Liver (tissue), 9 donors: Measurements from ENCODE around the gene PTH1R. TPM values are rescaled to one million over a fixed set of nuclear protein-coding genes. Genes with fewer than 3 reads are reported as not detected.

Source experiments
- DNase-seq: peaks from one replicate; pipeline ENCODE4 v3.0.0-alpha.2; 2017; ENCODE audit warnings: low spot score
- H3K27ac ChIP-seq, 2 donors: one replicate each; pipeline ENCODE4 v1.7.0; 2013; ENCODE audit warnings: inconsistent platforms in 2 of 2, low read length in 2 of 2, control low read depth in 1 of 2, low read depth in 1 of 2, mild to moderate bottlenecking in 1 of 2
- H3K27me3 ChIP-seq, 4 donors: one replicate each; pipeline versions ENCODE4 v1.6.1 to v1.7.0; 2013; ENCODE audit warnings: low read length in 3 of 4, inconsistent platforms in 1 of 4, mild to moderate bottlenecking in 1 of 4, moderate library complexity in 1 of 4; ENCODE audit not compliant: control insufficient read depth in 4 of 4, insufficient read depth in 4 of 4
- H3K36me3 ChIP-seq, 4 donors: one replicate each; pipeline versions ENCODE4 v1.6.1 to v1.7.0; 2013; ENCODE audit warnings: low read length in 3 of 4, mild to moderate bottlenecking in 3 of 4, low read depth in 1 of 4, moderate library complexity in 1 of 4; ENCODE audit not compliant: control insufficient read depth in 4 of 4, insufficient read depth in 3 of 4
- H3K4me1 ChIP-seq, 4 donors: one replicate each; pipeline versions ENCODE4 v1.6.1 to v1.7.0; 2013; ENCODE audit warnings: low read length in 3 of 4, mild to moderate bottlenecking in 3 of 4, moderate library complexity in 1 of 4; ENCODE audit not compliant: control insufficient read depth in 4 of 4, insufficient read depth in 4 of 4
- H3K4me3 ChIP-seq, 3 donors: one replicate each; pipeline versions ENCODE4 v1.6.1 to v1.7.0; 2013; ENCODE audit warnings: low read length in 3 of 3, control low read depth in 1 of 3, low read depth in 1 of 3, mild to moderate bottlenecking in 1 of 3
- H3K9ac ChIP-seq, 2 donors: one replicate each; pipeline ENCODE4 v1.7.0; 2013; ENCODE audit warnings: low read length in 2 of 2, mild to moderate bottlenecking in 2 of 2, moderate library complexity in 2 of 2, control low read depth in 1 of 2, low read depth in 1 of 2
- H3K9me3 ChIP-seq, 4 donors: one replicate each; pipeline versions ENCODE4 v1.6.1 to v1.7.0; 2013; ENCODE audit warnings: low read length in 3 of 4; ENCODE audit not compliant: control insufficient read depth in 4 of 4
- EGR1 ChIP-seq, 2 donors: IDR thresholded peaks; 2 replicates each; pipeline ENCODE4 v1.6.1; 2016 to 2018; ENCODE audit warnings: antibody characterized with exemption in 2 of 2, low read depth in 2 of 2
- FOXA2 ChIP-seq: IDR thresholded peaks from 2 replicates; pipeline ENCODE4 v1.6.1; 2016; ENCODE audit warnings: antibody characterized with exemption
- GABPA ChIP-seq, 2 donors: IDR thresholded peaks in 1 of 2; conservative IDR thresholded peaks in 1 of 2; 2 replicates each; pipeline ENCODE4 v1.6.1; 2016; ENCODE audit warnings: antibody characterized with exemption in 2 of 2, mild to moderate bottlenecking in 1 of 2, moderate library complexity in 1 of 2
- HNF4A ChIP-seq, 2 donors: conservative IDR thresholded peaks; 2 replicates each; pipeline ENCODE4 v1.6.1; 2016; ENCODE audit warnings: antibody characterized with exemption in 2 of 2, mild to moderate bottlenecking in 2 of 2
- HNF4G ChIP-seq: IDR thresholded peaks from 2 replicates; pipeline ENCODE4 v1.6.1; 2016; ENCODE audit warnings: antibody characterized with exemption
- NR2F2 ChIP-seq: IDR thresholded peaks from 2 replicates; pipeline ENCODE4 v1.6.1; 2016; ENCODE audit warnings: antibody characterized with exemption
- RAD21 ChIP-seq, 2 donors: IDR thresholded peaks; 2 replicates each; pipeline ENCODE4 v1.6.1; 2016; ENCODE audit warnings: antibody characterized with exemption in 2 of 2, mild to moderate bottlenecking in 2 of 2
- RXRA ChIP-seq, 2 donors: IDR thresholded peaks; 2 replicates each; pipeline ENCODE4 v1.6.1; 2017 to 2018; ENCODE audit warnings: antibody characterized with exemption in 2 of 2, mild to moderate bottlenecking in 1 of 2
- SP1 ChIP-seq: IDR thresholded peaks from 2 replicates; pipeline ENCODE4 v1.6.1; 2018; ENCODE audit warnings: antibody characterized with exemption, mild to moderate bottlenecking
- TAF1 ChIP-seq: conservative IDR thresholded peaks from 2 replicates; pipeline ENCODE4 v1.6.1; 2016; ENCODE audit warnings: antibody characterized with exemption, mild to moderate bottlenecking
- YY1 ChIP-seq: IDR thresholded peaks from 2 replicates; pipeline ENCODE4 v1.6.1; 2016; ENCODE audit warnings: antibody characterized with exemption, mild to moderate bottlenecking
- WGBS: extraction: QIAGEN DNeasy Blood & Tissue Kit; methylation state at CpG from one replicate; pipeline ENCODE4 v1.1.7; 2013; 5-methylcytosine and 5-hydroxymethylcytosine counted together
- polyA plus RNA-seq, 2 donors: library from polyadenylated mRNA; stranded (reverse) in 1 of 2; unstranded in 1 of 2; fragments of 200-250 nt in 1 of 2; fragments of >200 nt in 1 of 2; fragmentation: Nextera tagmentation in 1 of 2; extraction: Ambion mirVana in 1 of 2; gene quantifications; one replicate each; pipeline versions ENCODE4 v1.2.1 to v1.2.3, GENCODE V29; 2013 to 2015
- total RNA-seq, 2 donors: library from RNA; depleted of rRNA; stranded (reverse); fragments of >200 nt; gene quantifications; one replicate each; pipeline ENCODE4 v1.2.3, GENCODE V29; 2014
- TF ChIP-seq, protein P1 (sequence below): IDR thresholded peaks from 2 replicates; pipeline ENCODE4 v1.6.1; 2016; ENCODE audit warnings: antibody characterized with exemption
- TF ChIP-seq, protein P2 (sequence below): IDR thresholded peaks from 2 replicates; pipeline ENCODE4 v1.6.1; 2016; ENCODE audit warnings: antibody characterized with exemption, mild to moderate bottlenecking
- TF ChIP-seq, protein P3 (sequence below): IDR thresholded peaks from 2 replicates; pipeline ENCODE4 v1.6.1; 2016; ENCODE audit warnings: antibody characterized with exemption
- TF ChIP-seq, protein P4 (sequence below): fragments of 150-350 bp; IDR thresholded peaks from 2 replicates; pipeline ENCODE4 v1.5.1; 2017; ENCODE audit warnings: improper control_type of control experiment, low read depth, low read length; ENCODE audit not compliant: missing input control
- donor health status: healthy.
- donor health status: healthy.
- donor health status: healthy.
- donor health status: healthy.
- donor health status: healthy.

PTH1R gene
- total and polyA plus RNA-seq, 4 donors, result 7.2 to 28.4 (median 23.6) TPM

DNA sequence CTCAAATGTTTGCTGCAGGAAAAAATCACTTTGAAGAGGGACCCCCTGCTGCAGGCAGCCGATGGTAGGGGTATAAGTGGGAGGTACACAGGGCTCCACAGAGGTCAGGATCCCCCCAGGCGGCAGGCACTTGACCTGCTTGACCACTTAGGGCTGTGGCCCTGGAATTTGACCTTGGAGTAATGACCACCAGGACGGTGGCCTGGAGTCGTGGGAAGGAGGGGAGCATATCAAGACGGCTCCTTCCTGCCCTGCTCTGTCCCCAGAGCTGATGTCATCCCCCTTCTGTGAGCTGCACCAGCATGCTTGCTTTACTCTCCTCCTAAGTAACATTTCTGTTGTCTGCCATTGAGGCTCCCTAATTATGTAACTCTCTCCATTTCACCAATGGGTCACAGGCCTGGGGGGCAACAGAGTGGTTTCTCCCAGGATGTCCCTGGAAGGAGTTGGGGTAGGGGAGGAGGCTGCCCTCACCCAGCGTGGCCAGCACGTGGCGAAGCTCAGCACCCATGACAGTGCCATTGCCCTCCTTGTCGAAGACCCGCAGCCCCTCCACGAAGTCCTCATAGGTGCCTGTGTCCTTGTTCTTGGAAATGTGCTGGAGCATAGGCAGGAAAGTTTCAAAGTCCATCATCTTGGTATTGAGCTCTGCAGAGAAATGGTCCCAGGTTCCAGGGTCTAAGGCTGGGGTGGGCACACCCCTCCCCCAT, 18.4 kb upstream of the PTH1R start:
- Histone ChIP-seq H3K4me1 (peaks cover 0 to 5% (median 3%) of the 10 kb centered on the region in 4 donors), H3K27ac (no peak overlapping the region), H3K36me3 (no peaks in the 10 kb centered on the region), H3K9me3 (no peaks in the 10 kb centered on the region), H3K9ac (no peak overlapping the region), H3K4me3 (no peak overlapping the region), H3K27me3 (no peaks in the 10 kb centered on the region)
- DNase-seq, result no peak
- WGBS, result 82% methylated on average over 11 of the region's 11 CpGs
- TF ChIP-seq HNF4A (conservative IDR thresholded peaks at IDR 0.05), result no peak
- TF ChIP-seq NR2F2, result peak; percentile 93
- peak; percentile 85 to 89 for TF ChIP-seq RXRA (IDR thresholded peaks at IDR 0.05)
- no peak for TF ChIP-seq HNF4G

DNA sequence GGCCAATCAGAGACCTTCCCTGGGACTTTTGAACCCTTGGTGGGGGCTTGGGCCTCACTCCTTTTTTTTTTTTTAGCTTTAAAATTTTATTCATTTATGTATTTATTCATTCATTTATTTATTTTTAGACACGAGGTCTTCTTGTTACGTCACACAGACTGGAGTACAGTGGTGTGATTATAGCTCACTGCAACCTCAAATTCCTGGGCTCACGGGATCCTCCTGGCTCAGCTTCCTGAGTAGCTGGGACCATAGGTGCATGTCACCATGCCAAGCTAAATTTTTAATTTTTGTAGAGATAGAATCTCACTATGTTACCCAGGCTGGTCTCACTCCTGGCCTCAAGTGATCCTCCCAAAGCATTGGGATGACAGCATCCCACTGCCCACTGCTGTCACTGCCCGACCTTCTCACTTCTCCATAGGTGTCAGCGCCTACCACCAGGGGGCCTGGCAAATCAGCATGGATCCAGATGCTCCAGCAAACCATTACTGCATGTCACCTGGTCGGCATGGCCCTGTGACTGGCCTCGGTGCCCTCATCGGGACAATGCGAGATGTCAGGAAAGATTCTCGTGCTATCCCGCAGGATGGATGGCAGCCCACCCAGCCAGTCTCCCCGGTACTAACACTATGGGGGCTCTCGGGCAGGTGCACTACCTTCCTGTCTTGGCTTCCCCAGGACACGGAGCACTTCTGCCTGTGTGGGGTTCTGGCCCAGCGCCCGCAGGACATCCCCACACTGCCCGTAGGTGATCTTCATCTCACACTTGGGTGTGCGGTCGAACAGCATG, 17.3 kb upstream of the PTH1R start:
- WGBS, result 90% methylated on average over 19 of the region's 19 CpGs
- no peak overlapping the region for H3K9ac ChIP-seq

DNA sequence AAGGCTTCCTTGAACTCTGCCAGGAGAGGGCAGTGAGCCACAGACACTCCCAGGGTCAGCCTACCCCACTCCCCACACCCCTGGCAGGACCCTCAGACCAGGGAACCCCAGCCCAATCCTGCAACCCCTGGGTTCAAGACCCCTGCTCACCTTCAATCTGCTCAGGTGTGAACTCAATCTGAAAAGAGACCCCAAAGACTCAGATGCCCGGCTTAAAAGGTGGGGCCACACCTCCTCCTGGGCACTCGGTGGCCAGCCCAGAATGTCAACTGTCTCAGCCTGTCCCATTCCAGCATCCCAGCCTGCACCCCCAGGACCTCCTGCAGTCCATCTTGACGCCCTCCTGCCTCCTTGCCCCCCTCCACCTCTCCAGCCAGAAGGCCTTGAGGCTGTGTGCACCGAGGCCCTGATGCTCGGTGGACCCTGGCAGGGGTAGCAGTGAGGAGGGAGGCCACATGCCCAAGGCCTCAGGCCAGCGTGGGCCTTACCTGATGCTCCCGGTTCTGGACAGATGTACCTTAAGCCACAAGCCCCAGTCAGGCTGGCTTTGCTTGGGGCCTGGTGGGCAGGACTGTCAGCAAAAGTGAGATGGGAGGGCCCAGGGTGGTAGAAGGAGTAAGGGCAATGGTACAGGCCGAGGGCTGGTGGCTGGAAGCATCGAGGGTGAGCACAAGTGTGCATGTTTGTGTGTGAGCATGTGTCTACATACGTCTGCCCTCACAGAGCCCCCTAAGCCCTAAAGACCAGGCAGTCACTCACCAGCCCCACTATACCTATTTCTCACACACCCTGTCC, 16.5 kb upstream of the PTH1R start:
- H3K27me3 ChIP-seq, result no peaks in the 10 kb centered on the region
- DNase-seq, result no peak
- H3K36me3 ChIP-seq, result no peaks in the 10 kb centered on the region
- no peak overlapping the region for H3K9ac ChIP-seq
- peaks cover 0 to 5% (median 3%) of the 10 kb centered on the region in 4 donors for H3K4me1 ChIP-seq
- H3K4me3 ChIP-seq, result no peak overlapping the region
- WGBS, result 95% methylated on average over 10 of the region's 10 CpGs
- no peak overlapping the region for H3K27ac ChIP-seq
- no peaks in the 10 kb centered on the region for H3K9me3 ChIP-seq
- TF ChIP-seq TAF1 (no peak), SP1 (no peak), FOXA2 (no peak), NR2F2 (no peak), GABPA (IDR thresholded peaks at IDR 0.05 in 1 of 2, conservative IDR thresholded peaks at IDR 0.05 in 1 of 2) (no peak), YY1 (no peak)
- TF ChIP-seq, protein P1, sequence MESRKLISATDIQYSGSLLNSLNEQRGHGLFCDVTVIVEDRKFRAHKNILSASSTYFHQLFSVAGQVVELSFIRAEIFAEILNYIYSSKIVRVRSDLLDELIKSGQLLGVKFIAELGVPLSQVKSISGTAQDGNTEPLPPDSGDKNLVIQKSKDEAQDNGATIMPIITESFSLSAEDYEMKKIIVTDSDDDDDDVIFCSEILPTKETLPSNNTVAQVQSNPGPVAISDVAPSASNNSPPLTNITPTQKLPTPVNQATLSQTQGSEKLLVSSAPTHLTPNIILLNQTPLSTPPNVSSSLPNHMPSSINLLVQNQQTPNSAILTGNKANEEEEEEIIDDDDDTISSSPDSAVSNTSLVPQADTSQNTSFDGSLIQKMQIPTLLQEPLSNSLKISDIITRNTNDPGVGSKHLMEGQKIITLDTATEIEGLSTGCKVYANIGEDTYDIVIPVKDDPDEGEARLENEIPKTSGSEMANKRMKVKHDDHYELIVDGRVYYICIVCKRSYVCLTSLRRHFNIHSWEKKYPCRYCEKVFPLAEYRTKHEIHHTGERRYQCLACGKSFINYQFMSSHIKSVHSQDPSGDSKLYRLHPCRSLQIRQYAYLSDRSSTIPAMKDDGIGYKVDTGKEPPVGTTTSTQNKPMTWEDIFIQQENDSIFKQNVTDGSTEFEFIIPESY, result no peak
- TF ChIP-seq, protein P2, sequence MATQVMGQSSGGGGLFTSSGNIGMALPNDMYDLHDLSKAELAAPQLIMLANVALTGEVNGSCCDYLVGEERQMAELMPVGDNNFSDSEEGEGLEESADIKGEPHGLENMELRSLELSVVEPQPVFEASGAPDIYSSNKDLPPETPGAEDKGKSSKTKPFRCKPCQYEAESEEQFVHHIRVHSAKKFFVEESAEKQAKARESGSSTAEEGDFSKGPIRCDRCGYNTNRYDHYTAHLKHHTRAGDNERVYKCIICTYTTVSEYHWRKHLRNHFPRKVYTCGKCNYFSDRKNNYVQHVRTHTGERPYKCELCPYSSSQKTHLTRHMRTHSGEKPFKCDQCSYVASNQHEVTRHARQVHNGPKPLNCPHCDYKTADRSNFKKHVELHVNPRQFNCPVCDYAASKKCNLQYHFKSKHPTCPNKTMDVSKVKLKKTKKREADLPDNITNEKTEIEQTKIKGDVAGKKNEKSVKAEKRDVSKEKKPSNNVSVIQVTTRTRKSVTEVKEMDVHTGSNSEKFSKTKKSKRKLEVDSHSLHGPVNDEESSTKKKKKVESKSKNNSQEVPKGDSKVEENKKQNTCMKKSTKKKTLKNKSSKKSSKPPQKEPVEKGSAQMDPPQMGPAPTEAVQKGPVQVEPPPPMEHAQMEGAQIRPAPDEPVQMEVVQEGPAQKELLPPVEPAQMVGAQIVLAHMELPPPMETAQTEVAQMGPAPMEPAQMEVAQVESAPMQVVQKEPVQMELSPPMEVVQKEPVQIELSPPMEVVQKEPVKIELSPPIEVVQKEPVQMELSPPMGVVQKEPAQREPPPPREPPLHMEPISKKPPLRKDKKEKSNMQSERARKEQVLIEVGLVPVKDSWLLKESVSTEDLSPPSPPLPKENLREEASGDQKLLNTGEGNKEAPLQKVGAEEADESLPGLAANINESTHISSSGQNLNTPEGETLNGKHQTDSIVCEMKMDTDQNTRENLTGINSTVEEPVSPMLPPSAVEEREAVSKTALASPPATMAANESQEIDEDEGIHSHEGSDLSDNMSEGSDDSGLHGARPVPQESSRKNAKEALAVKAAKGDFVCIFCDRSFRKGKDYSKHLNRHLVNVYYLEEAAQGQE, result no peak
- TF ChIP-seq, protein P3, sequence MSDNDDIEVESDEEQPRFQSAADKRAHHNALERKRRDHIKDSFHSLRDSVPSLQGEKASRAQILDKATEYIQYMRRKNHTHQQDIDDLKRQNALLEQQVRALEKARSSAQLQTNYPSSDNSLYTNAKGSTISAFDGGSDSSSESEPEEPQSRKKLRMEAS, result no peak

More for the DNA sequence above, 17.3 kb upstream of the PTH1R start:
- DNase-seq, result no peak
- TF ChIP-seq RXRA (IDR thresholded peaks at IDR 0.05) (no peak), EGR1 (IDR thresholded peaks at IDR 0.05; ENCODE audit: low read depth in 2 of 2) (no peak), RAD21 (IDR thresholded peaks at IDR 0.05) (peak in 1 of 2 donors; percentile 57), HNF4A (conservative IDR thresholded peaks at IDR 0.05) (no peak)
- TF ChIP-seq, protein P4, sequence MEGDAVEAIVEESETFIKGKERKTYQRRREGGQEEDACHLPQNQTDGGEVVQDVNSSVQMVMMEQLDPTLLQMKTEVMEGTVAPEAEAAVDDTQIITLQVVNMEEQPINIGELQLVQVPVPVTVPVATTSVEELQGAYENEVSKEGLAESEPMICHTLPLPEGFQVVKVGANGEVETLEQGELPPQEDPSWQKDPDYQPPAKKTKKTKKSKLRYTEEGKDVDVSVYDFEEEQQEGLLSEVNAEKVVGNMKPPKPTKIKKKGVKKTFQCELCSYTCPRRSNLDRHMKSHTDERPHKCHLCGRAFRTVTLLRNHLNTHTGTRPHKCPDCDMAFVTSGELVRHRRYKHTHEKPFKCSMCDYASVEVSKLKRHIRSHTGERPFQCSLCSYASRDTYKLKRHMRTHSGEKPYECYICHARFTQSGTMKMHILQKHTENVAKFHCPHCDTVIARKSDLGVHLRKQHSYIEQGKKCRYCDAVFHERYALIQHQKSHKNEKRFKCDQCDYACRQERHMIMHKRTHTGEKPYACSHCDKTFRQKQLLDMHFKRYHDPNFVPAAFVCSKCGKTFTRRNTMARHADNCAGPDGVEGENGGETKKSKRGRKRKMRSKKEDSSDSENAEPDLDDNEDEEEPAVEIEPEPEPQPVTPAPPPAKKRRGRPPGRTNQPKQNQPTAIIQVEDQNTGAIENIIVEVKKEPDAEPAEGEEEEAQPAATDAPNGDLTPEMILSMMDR, result peak; percentile 24
- Histone ChIP-seq H3K4me3 (no peak overlapping the region), H3K4me1 (peaks cover 0 to 5% (median 3%) of the 10 kb centered on the region in 4 donors), H3K36me3 (no peaks in the 10 kb centered on the region), H3K27ac (no peak overlapping the region), H3K9me3 (no peaks in the 10 kb centered on the region), H3K27me3 (no peaks in the 10 kb centered on the region)
